HCT116 (cell line): ENCODE measurements around the gene DNAJC5G. TPM values are rescaled to one million over a fixed set of nuclear protein-coding genes. Genes with fewer than 3 reads are reported as not detected.
A peak's percentile ranks its signal among the peaks of the same experiment; 100 is the strongest.

Experiments used
- ATAC-seq: fragments of 200-7000 bp; cut with Tn5 transposase; 2 replicates; pipeline ENCODE4 v1.9.1; 2020; ENCODE audit warnings: mild to moderate bottlenecking, moderate library complexity
- BruUV-seq: library from RNA; stranded (reverse); fragments of 400-500 nt; replicated peaks from 2 replicates; lab custom pipeline; 2021; lab: Mats Ljungman, UMichigan
- CTCF ChIA-PET: fragments of 300-600 bp; sonication (Branson Sonifier 250); formaldehyde crosslinking; loops from one replicate; lab custom pipeline; 2021; ENCODE audit warnings: antibody characterized with exemption; lab: Charles Lee
- POLR2A ChIA-PET: fragments of 300-600, 350-600 bp; sonication (Branson Sonifier 250); formaldehyde crosslinking; loops from one replicate; lab custom pipeline; 2021; ENCODE audit warnings: antibody characterized with exemption; lab: Charles Lee
- RAD21 ChIA-PET, 2 experiments: fragments of 300-600 bp; sonication (Branson Sonifier 250); formaldehyde crosslinking; loops; one replicate each; lab custom pipeline; 2023; ENCODE audit warnings: low total read pairs in 2 of 2; ENCODE audit not compliant: uncharacterized antibody in 2 of 2, unreplicated experiment in 2 of 2, low non-redundant PET in 1 of 2; lab: Charles Lee
- DNase-seq: peaks from one replicate; pipeline ENCODE4 v3.0.0-alpha.2; 2010; ENCODE audit warnings: low read depth, low spot score
- H2AFZ ChIP-seq: fragments of 200-600 bp; shearing (Covaris generic), sonication (generic); 2 replicates; pipeline ENCODE4 v1.6.1; 2017; ENCODE audit warnings: low read depth, mixed run types, mixed read lengths, antibody characterized with exemption, low read length; ENCODE audit not compliant: poor library complexity, severe bottlenecking
- H3K27ac ChIP-seq: 2 replicates; pipeline ENCODE4 v1.5.1; 2012; ENCODE audit warnings: low read depth, low read length
- H3K27me3 ChIP-seq: fragments of 200-600 bp; sonication (generic); 2 replicates; pipeline ENCODE4 v1.6.1; 2016; ENCODE audit warnings: mixed run types, low read length, mixed read lengths; ENCODE audit not compliant: insufficient read depth
- H3K36me3 ChIP-seq, 2 experiments: fragments of 200-500 bp in 1 of 2; fragments of 200-600 bp in 1 of 2; sonication (Bioruptor generic) in 1 of 2; sonication (generic) in 1 of 2; 2 replicates each; pipeline versions ENCODE4 v1.5.1 to v1.6.1; 2014 to 2016; ENCODE audit warnings: low read length in 2 of 2, inconsistent platforms in 1 of 2, mixed read lengths in 1 of 2, mixed run types in 1 of 2; ENCODE audit not compliant: insufficient read depth in 2 of 2, control insufficient read depth in 1 of 2
- H3K4me1 ChIP-seq, 2 experiments: fragments of 200-600 bp in 1 of 2; sonication (generic) in 1 of 2; 2 replicates each; pipeline versions ENCODE4 v1.5.1 to v1.6.1; 2012 to 2017; ENCODE audit warnings: low read length in 2 of 2, inconsistent platforms in 1 of 2, mild to moderate bottlenecking in 1 of 2, mixed read lengths in 1 of 2, mixed run types in 1 of 2, moderate library complexity in 1 of 2; ENCODE audit not compliant: insufficient read depth in 2 of 2, control insufficient read depth in 1 of 2
- H3K4me2 ChIP-seq: fragments of 200-600 bp; sonication (generic); 2 replicates; pipeline ENCODE4 v1.6.1; 2017; ENCODE audit warnings: mixed run types, low read length, mixed read lengths
- H3K4me3 ChIP-seq, 2 experiments: fragments of 200-600 bp in 1 of 2; sonication (generic) in 1 of 2; replicated peaks in 1 of 2; 2 replicates each; pipeline ENCODE4 v1.5.1; 2011 to 2016; ENCODE audit warnings: low read length in 2 of 2, control low read depth in 1 of 2, low read depth in 1 of 2, mild to moderate bottlenecking in 1 of 2, mixed read lengths in 1 of 2, mixed run types in 1 of 2
- H3K79me2 ChIP-seq: fragments of 200-600 bp; sonication (generic); 2 replicates; pipeline ENCODE4 v1.6.1; 2017; ENCODE audit warnings: mild to moderate bottlenecking, mixed run types, low read length, moderate library complexity, mixed read lengths; ENCODE audit not compliant: insufficient read depth
- H3K9ac ChIP-seq: fragments of 200-600 bp; sonication (generic); 2 replicates; pipeline ENCODE4 v1.6.1; 2016; ENCODE audit warnings: low read length, mixed read lengths
- H3K9me2 ChIP-seq: fragments of 200-600 bp; sonication (generic), shearing (Covaris generic); 2 replicates; pipeline ENCODE4 v1.6.1; 2017; ENCODE audit warnings: mixed run types, mild to moderate bottlenecking, moderate library complexity; ENCODE audit not compliant: insufficient read depth
- H3K9me3 ChIP-seq, 2 experiments: fragments of 200-500 bp in 1 of 2; fragments of 200-600 bp in 1 of 2; sonication (Bioruptor generic) in 1 of 2; sonication (generic) in 1 of 2; 2 replicates each; pipeline ENCODE4 v1.6.1; 2014 to 2017; ENCODE audit warnings: low read length in 2 of 2, mixed read lengths in 2 of 2, inconsistent platforms in 1 of 2, low read depth in 1 of 2, mild to moderate bottlenecking in 1 of 2, mixed run types in 1 of 2, moderate library complexity in 1 of 2; ENCODE audit not compliant: control insufficient read depth in 1 of 2, insufficient read depth in 1 of 2
- H4K20me1 ChIP-seq: fragments of 200-600 bp; sonication (generic), shearing (Covaris generic); 2 replicates; pipeline ENCODE4 v1.6.1; 2017; ENCODE audit warnings: mixed run types, mild to moderate bottlenecking, moderate library complexity; ENCODE audit not compliant: insufficient read depth
- CBX3 ChIP-seq: IDR thresholded peaks from 2 replicates; pipeline ENCODE4 v1.6.1; 2012; ENCODE audit warnings: low read depth
- EZH2 ChIP-seq: fragments of 200-600 bp; sonication (generic); IDR thresholded peaks from 2 replicates; pipeline ENCODE4 v1.6.1; 2017; ENCODE audit warnings: antibody characterized with exemption, mixed run types
- EZH2phosphoT487 ChIP-seq: fragments of 200-600 bp; IDR thresholded peaks from 2 replicates; pipeline ENCODE4 v1.6.1; 2018; ENCODE audit warnings: antibody characterized with exemption, borderline replicate concordance
- JUND ChIP-seq: IDR thresholded peaks from 2 replicates; pipeline ENCODE4 v1.6.1; 2012
- MAX ChIP-seq: IDR thresholded peaks from 2 replicates; pipeline ENCODE4 v1.6.1; 2012
- POLR2AphosphoS5 ChIP-seq: IDR thresholded peaks from 2 replicates; pipeline ENCODE4 v1.6.1; 2011; ENCODE audit warnings: mild to moderate bottlenecking, low read depth, low read length, moderate library complexity
- RAD21 ChIP-seq: IDR thresholded peaks from 2 replicates; pipeline ENCODE4 v1.6.1; 2012; ENCODE audit warnings: low read depth, mild to moderate bottlenecking
- REST ChIP-seq: IDR thresholded peaks from 2 replicates; pipeline ENCODE4 v1.6.1; 2012; ENCODE audit warnings: low read depth
- SRF ChIP-seq: IDR thresholded peaks from 2 replicates; pipeline ENCODE4 v1.6.1; 2012; ENCODE audit warnings: low read depth
- TCF7L2 ChIP-seq: IDR thresholded peaks from 2 replicates; pipeline ENCODE4 v1.7.0; 2011; ENCODE audit warnings: borderline replicate concordance, inconsistent platforms; ENCODE audit not compliant: insufficient read depth, insufficient read length; ENCODE audit errors: extremely low read depth
- YY1 ChIP-seq: IDR thresholded peaks from 2 replicates; pipeline ENCODE4 v1.6.1; 2011; ENCODE audit warnings: low read length, low read depth, moderate library complexity, mild to moderate bottlenecking; ENCODE audit not compliant: insufficient replicate concordance; ENCODE audit errors: extremely low read depth
- ZBTB33 ChIP-seq: IDR thresholded peaks from 2 replicates; pipeline ENCODE4 v1.6.1; 2011; ENCODE audit warnings: mild to moderate bottlenecking, low read length, moderate library complexity; ENCODE audit not compliant: insufficient replicate concordance; ENCODE audit errors: extremely low read depth
- ZFX ChIP-seq: fragments of 450-650 bp; IDR thresholded peaks from 2 replicates; pipeline ENCODE4 v1.6.1; 2017
- intact Hi-C: fragments of 100-400 bp; cut with micrococcal nuclease; formaldehyde crosslinking; loops from 2 replicates; pipeline ENCODE4 v1.10.0; 2022
- total RNA-seq: library from RNA; stranded (reverse); gene quantifications from one replicate; pipeline ENCODE4 v1.2.1, GENCODE V29; 2021; ENCODE audit not compliant: unreplicated experiment

Gene DNAJC5G
- total RNA-seq, 1 experiment from 2014 or later = 2.5 TPM

- H3K9me2 ChIP-seq = no peaks in the 10 kb centered on the region
- ChIA-PET POLR2A (interaction anchor here (1.3 kb wide), 1 partner anchor 46 kb away, joined by 4 read pairs; the partner anchor contains the start of gene EIF2B4), CTCF (interaction anchor here (1.3 kb wide), 1 partner anchor 44 kb away, joined by 4 read pairs; no protein-coding TSS in a partner anchor)
- no peaks in the 10 kb centered on the region for H4K20me1 ChIP-seq
- intact Hi-C loops = loop anchor here (1.0 to 5.0 kb wide), 3 partner anchors 34 to 61 kb away; partner anchors contain the start of genes EIF2B4, SLC30A3 and SNX17
- H3K27me3 ChIP-seq = no peaks in the 10 kb centered on the region
- H2AFZ ChIP-seq = no peak overlapping the region
- DNase-seq = no peak
- peak overlapping the region; percentile 85 to 90 for H3K4me3 ChIP-seq
- no peaks in the 10 kb centered on the region for H3K9me3 ChIP-seq
- TF ChIP-seq MAX (no peak), CBX3 (no peak), ZFX (no peak), SRF (no peak), RAD21 (no peak), ZBTB33 (no peak), REST (no peak), EZH2phosphoT487 (no peak), JUND (no peak), EZH2 (no peak), YY1 (no peak), TCF7L2 (no peak), POLR2AphosphoS5 (no peak)
- TF ChIP-seq, all 23 proteins: peak for 0
- ATAC-seq = no peak
- Histone ChIP-seq H3K4me1 (peaks cover 24 to 40% of the 10 kb centered on the region in 2 experiments), H3K4me2 (peak overlapping the region; percentile 87), H3K9ac (peak overlapping the region; percentile 92), H3K36me3 (peaks cover 11 to 14% of the 10 kb centered on the region in 2 experiments; a peak in 3 of 4 replicates), H3K27ac (peak overlapping the region; percentile 90), H3K79me2 (peaks cover 15% of the 10 kb centered on the region)
- BruUV-seq = no TSS peak
- RAD21 ChIA-PET = no interaction called here
These were observed 48.5 kb downstream of the DNAJC5G start for GRCh38 chr2:27323596-27324285.
